K562 (cell line): ENCODE data around the gene SLC12A9. TPM values are rescaled to one million over a fixed set of nuclear protein-coding genes. Genes with fewer than 3 reads are reported as not detected.

Experiments
- CBX2 ChIP-seq: fragments of 200-600 bp; sonication (generic); IDR thresholded peaks from one replicate; pipeline ENCODE4 v1.6.1; 2012; ENCODE audit warnings: mild to moderate bottlenecking, low read length, inconsistent platforms; ENCODE audit not compliant: insufficient read depth, poor library complexity, severe bottlenecking
- CXXC5 ChIP-seq: fragments of 250-450 bp; sonication (Bioruptor Pico); IDR thresholded peaks from 2 replicates; pipeline ENCODE4 v1.8.0; 2022; ENCODE audit warnings: inconsistent platforms, mild to moderate bottlenecking, moderate library complexity
- EZH2 ChIP-seq: IDR thresholded peaks from 2 replicates; pipeline ENCODE4 v1.6.1; 2012; ENCODE audit warnings: low read depth, mild to moderate bottlenecking, inconsistent platforms, low read length, borderline replicate concordance
- FOXK2 ChIP-seq, 2 experiments: fragments of 450-650 bp; IDR thresholded peaks in 1 of 2; conservative IDR thresholded peaks in 1 of 2; 2 replicates each; pipeline ENCODE4 v1.6.1; 2016; ENCODE audit warnings: low read depth in 2 of 2, mild to moderate bottlenecking in 1 of 2
- KDM4B ChIP-seq, 2 experiments: fragments of 450-650 bp in 1 of 2; sonication (generic) in 1 of 2; IDR thresholded peaks; 2 replicates each; pipeline ENCODE4 v1.6.1; 2016 to 2017; ENCODE audit warnings: borderline replicate concordance in 2 of 2, antibody characterized with exemption in 1 of 2, low read depth in 1 of 2, mild to moderate bottlenecking in 1 of 2
- MAFK ChIP-seq: IDR thresholded peaks from 2 replicates; pipeline ENCODE4 v1.6.1; 2011; ENCODE audit warnings: low read length, improper control_type of control experiment
- NFIC ChIP-seq: fragments of 450-650 bp; IDR thresholded peaks from 2 replicates; pipeline ENCODE4 v1.6.1; 2017; ENCODE audit warnings: mild to moderate bottlenecking, inconsistent platforms
- NONO ChIP-seq, 2 experiments: fragments of 200-400 bp in 1 of 2; fragments of 450-650 bp in 1 of 2; formaldehyde crosslinking in 1 of 2; IDR thresholded peaks; 2 replicates each; pipeline ENCODE4 v1.6.1; 2017; ENCODE audit warnings: low read depth in 2 of 2, mild to moderate bottlenecking in 2 of 2, moderate library complexity in 2 of 2, low read length in 1 of 2
- OTX1 ChIP-seq: fragments of 450-650 bp; formaldehyde crosslinking; IDR thresholded peaks from 2 replicates; pipeline ENCODE4 v1.4.0; 2022; ENCODE audit warnings: mild to moderate bottlenecking
- RBM25 ChIP-seq: fragments of 200-400 bp; formaldehyde crosslinking; IDR thresholded peaks from 2 replicates; pipeline ENCODE4 v1.6.1; 2018; ENCODE audit warnings: low read length, low read depth, moderate library complexity; ENCODE audit not compliant: severe bottlenecking
- SETDB1 ChIP-seq: IDR thresholded peaks from one replicate; pipeline ENCODE4 v1.6.1; 2012; ENCODE audit warnings: low read length, control low read depth, inconsistent platforms
- SIX5 ChIP-seq, 2 experiments: IDR thresholded peaks; 2 replicates each; pipeline ENCODE4 v1.6.1; 2011; ENCODE audit warnings: low read length in 2 of 2, borderline replicate concordance in 1 of 2, low read depth in 1 of 2, mild to moderate bottlenecking in 1 of 2, moderate library complexity in 1 of 2; ENCODE audit not compliant: insufficient read depth in 1 of 2
- SOX6 ChIP-seq: fragments of 450-650 bp; IDR thresholded peaks from 2 replicates; pipeline ENCODE4 v1.6.1; 2014; ENCODE audit warnings: mild to moderate bottlenecking
- SREBF1 ChIP-seq: fragments of 150-350 bp; IDR thresholded peaks from 2 replicates; pipeline ENCODE4 v1.6.1; 2014; ENCODE audit warnings: antibody characterized with exemption, low read depth, low read length, borderline replicate concordance
- ZBTB8A ChIP-seq: fragments of 450-650 bp; IDR thresholded peaks from 2 replicates; pipeline ENCODE4 v1.6.1; 2018; ENCODE audit warnings: mild to moderate bottlenecking, moderate library complexity; ENCODE audit not compliant: partially characterized antibody
- ZFX ChIP-seq: sonication (generic); formaldehyde crosslinking; IDR thresholded peaks from 2 replicates; pipeline ENCODE4 v1.8.0; 2022; ENCODE audit warnings: mild to moderate bottlenecking, missing genetic modification reagents, moderate library complexity
- polyA plus RNA-seq, 8 experiments: library from polyadenylated mRNA; depleted of rRNA in 4 of 8; stranded (reverse) in 5 of 8; unstranded in 3 of 8; fragments of >200 nt; fragmentation: Nextera tagmentation in 2 of 8; fragmentation: Illumina TruSeq in 1 of 8; extraction: Ambion mirVana in 2 of 8; extraction: Trizol in 1 of 8; gene quantifications; 2 replicates each; pipeline versions ENCODE4 v1.2.1 to v1.2.3, GENCODE V29; 2011 to 2014; ENCODE audit warnings: inconsistent platforms in 1 of 8, missing spikeins in 1 of 8
- total RNA-seq, 7 experiments: library from RNA; depleted of rRNA in 6 of 7; stranded (reverse); fragments of >200 nt in 6 of 7; fragmentation: Illumina TruSeq in 2 of 7; extraction: Trizol in 2 of 7; gene quantifications; 2 replicates each; pipeline versions ENCODE4 v1.2.1 to v1.2.3, GENCODE V29; 2011 to 2021; ENCODE audit warnings: low replicate concordance in 1 of 7
- TF ChIP-seq, protein P1 (sequence below), 3 experiments: fragments of 200-800 bp in 1 of 3; sonication (Bioruptor generic) in 1 of 3; sonication (generic) in 1 of 3; formaldehyde crosslinking in 1 of 3; IDR thresholded peaks; 2 replicates each; pipeline versions ENCODE4 v1.6.1 to v1.8.0; 2016 to 2022; ENCODE audit warnings: mild to moderate bottlenecking in 2 of 3, missing compliant biosample characterization in 2 of 3, missing genetic modification characterization in 2 of 3, missing genetic modification reagents in 1 of 3
- TF ChIP-seq, protein P2 (sequence below): sonication (generic); formaldehyde crosslinking; IDR thresholded peaks from 2 replicates; pipeline ENCODE4 v1.8.0; 2022; ENCODE audit warnings: mild to moderate bottlenecking, missing genetic modification reagents
- TF ChIP-seq, protein P3 (sequence below): fragments of 250-450 bp; sonication (Bioruptor Pico); IDR thresholded peaks from 2 replicates; pipeline ENCODE4 v1.5.0; 2020; ENCODE audit warnings: mild to moderate bottlenecking, borderline replicate concordance

The SLC12A9 gene
- total and polyA plus RNA-seq, 9 of the 15 experiments (the other 6 are each of a cell fraction or from before 2014, with no cell fraction given), result 0.06 to 20.2 (median 10.7) TPM

DNA sequence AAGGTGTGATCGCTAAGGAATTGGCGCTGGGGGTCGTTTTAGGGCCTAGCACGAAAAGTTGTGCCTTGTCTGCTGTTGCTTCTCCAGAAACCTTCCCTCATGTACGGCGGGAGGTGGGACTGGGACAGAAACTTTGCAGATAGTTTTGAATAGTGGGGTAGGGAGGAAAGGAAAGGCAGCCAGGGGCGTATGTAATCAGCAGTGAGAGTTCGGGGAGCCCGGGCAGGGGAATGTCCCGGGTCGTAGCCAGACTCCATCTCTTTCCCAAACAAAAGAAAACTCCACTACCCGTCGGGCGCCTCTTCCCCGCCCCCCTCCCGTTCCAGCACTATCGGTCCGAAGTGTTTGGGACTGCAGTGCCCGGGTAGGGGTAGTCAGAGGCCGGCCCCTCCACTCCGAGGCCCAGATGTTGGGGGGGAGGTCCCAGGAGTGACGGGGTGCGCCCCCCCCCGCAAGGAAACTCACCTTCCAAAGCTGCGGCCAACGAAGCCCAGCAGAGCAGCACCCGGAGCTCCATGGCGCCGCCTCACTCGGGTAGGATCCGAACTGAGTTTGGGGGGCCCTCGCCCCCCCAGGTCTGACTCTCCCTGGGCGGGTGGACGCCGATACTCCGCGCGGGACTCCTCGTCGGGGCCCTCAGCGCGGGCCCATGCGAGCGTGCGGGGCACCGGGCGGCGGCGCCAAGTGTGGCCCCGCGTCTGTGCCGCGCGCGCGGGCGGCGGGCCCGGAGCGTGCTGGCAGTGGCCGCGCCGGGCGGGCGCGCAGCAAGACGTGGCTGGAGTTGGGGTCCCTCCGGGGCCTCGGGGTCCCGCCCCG, 25.8 kb upstream of the SLC12A9 start (continued):
- TF ChIP-seq MAFK, result no peak
- no peak for TF ChIP-seq SREBF1
- TF ChIP-seq, protein P1, sequence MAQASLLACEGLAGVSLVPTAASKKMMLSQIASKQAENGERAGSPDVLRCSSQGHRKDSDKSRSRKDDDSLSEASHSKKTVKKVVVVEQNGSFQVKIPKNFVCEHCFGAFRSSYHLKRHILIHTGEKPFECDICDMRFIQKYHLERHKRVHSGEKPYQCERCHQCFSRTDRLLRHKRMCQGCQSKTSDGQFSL (CRISPR knock-in tag; IDR thresholded peaks at IDR 0.05), result peak; percentile 79
- TF ChIP-seq, protein P1 (tag; IDR thresholded peaks at IDR 0.05), result peak in 1 of 2 experiments; percentile 77; a peak in 2 of 4 replicates
- TF ChIP-seq OTX1, result no peak
- peak in 1 of 2 experiments; percentile 72; a peak in 1 of 4 replicates for TF ChIP-seq NONO (IDR thresholded peaks at IDR 0.05; ENCODE audit: low read depth in 2 of 2, low read length in 1 of 2)
- TF ChIP-seq, protein P2, sequence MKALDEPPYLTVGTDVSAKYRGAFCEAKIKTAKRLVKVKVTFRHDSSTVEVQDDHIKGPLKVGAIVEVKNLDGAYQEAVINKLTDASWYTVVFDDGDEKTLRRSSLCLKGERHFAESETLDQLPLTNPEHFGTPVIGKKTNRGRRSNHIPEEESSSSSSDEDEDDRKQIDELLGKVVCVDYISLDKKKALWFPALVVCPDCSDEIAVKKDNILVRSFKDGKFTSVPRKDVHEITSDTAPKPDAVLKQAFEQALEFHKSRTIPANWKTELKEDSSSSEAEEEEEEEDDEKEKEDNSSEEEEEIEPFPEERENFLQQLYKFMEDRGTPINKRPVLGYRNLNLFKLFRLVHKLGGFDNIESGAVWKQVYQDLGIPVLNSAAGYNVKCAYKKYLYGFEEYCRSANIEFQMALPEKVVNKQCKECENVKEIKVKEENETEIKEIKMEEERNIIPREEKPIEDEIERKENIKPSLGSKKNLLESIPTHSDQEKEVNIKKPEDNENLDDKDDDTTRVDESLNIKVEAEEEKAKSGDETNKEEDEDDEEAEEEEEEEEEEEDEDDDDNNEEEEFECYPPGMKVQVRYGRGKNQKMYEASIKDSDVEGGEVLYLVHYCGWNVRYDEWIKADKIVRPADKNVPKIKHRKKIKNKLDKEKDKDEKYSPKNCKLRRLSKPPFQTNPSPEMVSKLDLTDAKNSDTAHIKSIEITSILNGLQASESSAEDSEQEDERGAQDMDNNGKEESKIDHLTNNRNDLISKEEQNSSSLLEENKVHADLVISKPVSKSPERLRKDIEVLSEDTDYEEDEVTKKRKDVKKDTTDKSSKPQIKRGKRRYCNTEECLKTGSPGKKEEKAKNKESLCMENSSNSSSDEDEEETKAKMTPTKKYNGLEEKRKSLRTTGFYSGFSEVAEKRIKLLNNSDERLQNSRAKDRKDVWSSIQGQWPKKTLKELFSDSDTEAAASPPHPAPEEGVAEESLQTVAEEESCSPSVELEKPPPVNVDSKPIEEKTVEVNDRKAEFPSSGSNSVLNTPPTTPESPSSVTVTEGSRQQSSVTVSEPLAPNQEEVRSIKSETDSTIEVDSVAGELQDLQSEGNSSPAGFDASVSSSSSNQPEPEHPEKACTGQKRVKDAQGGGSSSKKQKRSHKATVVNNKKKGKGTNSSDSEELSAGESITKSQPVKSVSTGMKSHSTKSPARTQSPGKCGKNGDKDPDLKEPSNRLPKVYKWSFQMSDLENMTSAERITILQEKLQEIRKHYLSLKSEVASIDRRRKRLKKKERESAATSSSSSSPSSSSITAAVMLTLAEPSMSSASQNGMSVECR (CRISPR knock-in tag), result 0 out of 2 replicates have a peak, but pooled peaks have one; percentile 28
- no peak for TF ChIP-seq SOX6
- peak; percentile 23 for TF ChIP-seq ZFX
- TF ChIP-seq KDM4B (IDR thresholded peaks at IDR 0.05; ENCODE audit: borderline replicate concordance in 2 of 2, low read depth in 1 of 2), result no peak
- TF ChIP-seq FOXK2 (conservative IDR thresholded peaks at IDR 0.05 in 1 of 2, IDR thresholded peaks at IDR 0.05 in 1 of 2; ENCODE audit: low read depth in 2 of 2), result no peak
- no peak for TF ChIP-seq RBM25
- no peak for TF ChIP-seq SETDB1
- no peak for TF ChIP-seq EZH2
- TF ChIP-seq, protein P3, sequence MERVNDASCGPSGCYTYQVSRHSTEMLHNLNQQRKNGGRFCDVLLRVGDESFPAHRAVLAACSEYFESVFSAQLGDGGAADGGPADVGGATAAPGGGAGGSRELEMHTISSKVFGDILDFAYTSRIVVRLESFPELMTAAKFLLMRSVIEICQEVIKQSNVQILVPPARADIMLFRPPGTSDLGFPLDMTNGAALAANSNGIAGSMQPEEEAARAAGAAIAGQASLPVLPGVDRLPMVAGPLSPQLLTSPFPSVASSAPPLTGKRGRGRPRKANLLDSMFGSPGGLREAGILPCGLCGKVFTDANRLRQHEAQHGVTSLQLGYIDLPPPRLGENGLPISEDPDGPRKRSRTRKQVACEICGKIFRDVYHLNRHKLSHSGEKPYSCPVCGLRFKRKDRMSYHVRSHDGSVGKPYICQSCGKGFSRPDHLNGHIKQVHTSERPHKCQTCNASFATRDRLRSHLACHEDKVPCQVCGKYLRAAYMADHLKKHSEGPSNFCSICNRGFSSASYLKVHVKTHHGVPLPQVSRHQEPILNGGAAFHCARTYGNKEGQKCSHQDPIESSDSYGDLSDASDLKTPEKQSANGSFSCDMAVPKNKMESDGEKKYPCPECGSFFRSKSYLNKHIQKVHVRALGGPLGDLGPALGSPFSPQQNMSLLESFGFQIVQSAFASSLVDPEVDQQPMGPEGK, result no peak
- no peak for TF ChIP-seq ZBTB8A
- no peak for TF ChIP-seq CBX2
- peak; percentile 59 for TF ChIP-seq CXXC5 (CRISPR knock-in tag)
- peak; percentile 23 for TF ChIP-seq NFIC
- TF ChIP-seq SIX5 (IDR thresholded peaks at IDR 0.05; ENCODE audit: borderline replicate concordance in 1 of 2, insufficient read depth in 1 of 2, low read depth in 1 of 2, low read length in 2 of 2), result no peak
